ENCODE results near the gene BGLAP.

DNA sequence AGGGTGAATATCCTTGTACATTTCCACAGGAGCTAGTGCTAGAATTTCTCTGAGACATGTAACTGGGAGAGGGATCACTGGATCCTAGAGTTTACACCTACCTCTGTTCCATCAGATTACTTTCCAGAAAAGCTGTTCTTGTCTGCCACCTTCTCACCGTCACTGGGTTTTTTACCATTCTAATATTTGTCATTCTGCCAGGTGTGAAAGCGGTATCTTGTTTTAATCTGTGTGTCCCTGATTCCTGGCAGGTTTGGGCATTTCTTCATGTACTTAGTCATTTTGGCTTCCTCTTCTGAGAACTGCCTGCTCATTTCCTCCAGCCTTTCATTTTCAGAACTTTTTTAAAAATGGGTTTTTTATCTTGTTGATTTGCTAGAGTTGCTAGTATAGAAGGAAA is 24.1 kb upstream of the BGLAP start:
- TF ChIP-seq, protein P1, sequence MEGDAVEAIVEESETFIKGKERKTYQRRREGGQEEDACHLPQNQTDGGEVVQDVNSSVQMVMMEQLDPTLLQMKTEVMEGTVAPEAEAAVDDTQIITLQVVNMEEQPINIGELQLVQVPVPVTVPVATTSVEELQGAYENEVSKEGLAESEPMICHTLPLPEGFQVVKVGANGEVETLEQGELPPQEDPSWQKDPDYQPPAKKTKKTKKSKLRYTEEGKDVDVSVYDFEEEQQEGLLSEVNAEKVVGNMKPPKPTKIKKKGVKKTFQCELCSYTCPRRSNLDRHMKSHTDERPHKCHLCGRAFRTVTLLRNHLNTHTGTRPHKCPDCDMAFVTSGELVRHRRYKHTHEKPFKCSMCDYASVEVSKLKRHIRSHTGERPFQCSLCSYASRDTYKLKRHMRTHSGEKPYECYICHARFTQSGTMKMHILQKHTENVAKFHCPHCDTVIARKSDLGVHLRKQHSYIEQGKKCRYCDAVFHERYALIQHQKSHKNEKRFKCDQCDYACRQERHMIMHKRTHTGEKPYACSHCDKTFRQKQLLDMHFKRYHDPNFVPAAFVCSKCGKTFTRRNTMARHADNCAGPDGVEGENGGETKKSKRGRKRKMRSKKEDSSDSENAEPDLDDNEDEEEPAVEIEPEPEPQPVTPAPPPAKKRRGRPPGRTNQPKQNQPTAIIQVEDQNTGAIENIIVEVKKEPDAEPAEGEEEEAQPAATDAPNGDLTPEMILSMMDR (IDR thresholded peaks at IDR 0.05; ENCODE audit: low read depth, low read length), result no peak
- TF ChIP-seq EZH2phosphoT487 (IDR thresholded peaks at IDR 0.05; ENCODE audit: low read depth), result no peak

Data from OCI-LY3 (cell line).